Measurements from ENCODE around the gene USP22.

Gene USP22

GRCh38 chr17:21001111-21001812, 41.5 kb downstream of the USP22 start:
- peaks cover 69% of the 10 kb centered on the region for H3K36me3 ChIP-seq (ENCODE audit: insufficient read depth, insufficient read length, low read length)
- no peaks in the 10 kb centered on the region for H3K27me3 ChIP-seq (ENCODE audit: insufficient read depth, insufficient read length)
- H3K9me3 ChIP-seq (ENCODE audit: insufficient read depth, low read length): no peaks in the 10 kb centered on the region
- TF ChIP-seq SUZ12 (IDR thresholded peaks at IDR 0.05; ENCODE audit: extremely low read depth, insufficient read depth, insufficient read length) (no peak), YY1 (IDR thresholded peaks at IDR 0.05; ENCODE audit: insufficient read depth, insufficient read length) (no peak), ZNF274 (IDR thresholded peaks at IDR 0.05; ENCODE audit: low read depth, low read length) (no peak)
- peaks cover 18% of the 10 kb centered on the region for H3K4me1 ChIP-seq (ENCODE audit: insufficient read depth, insufficient read length)
- DNase-seq (ENCODE audit: low read depth, low spot score): no peak
- H3K4me3 ChIP-seq (ENCODE audit: insufficient read length, low read depth): no peak overlapping the region
- H3K9ac ChIP-seq (ENCODE audit: insufficient read length, low read depth): no peak overlapping the region

- H3K4me1 ChIP-seq (ENCODE audit: insufficient read depth, insufficient read length): peaks cover 18% of the 10 kb centered on the region
- no peaks in the 10 kb centered on the region for H3K9me3 ChIP-seq (ENCODE audit: insufficient read depth, low read length)
- no peak overlapping the region for H3K9ac ChIP-seq (ENCODE audit: insufficient read length, low read depth)
- TF ChIP-seq YY1 (IDR thresholded peaks at IDR 0.05; ENCODE audit: insufficient read depth, insufficient read length): no peak
- TF ChIP-seq ZNF274 (IDR thresholded peaks at IDR 0.05; ENCODE audit: low read depth, low read length): no peak
- TF ChIP-seq SUZ12 (IDR thresholded peaks at IDR 0.05; ENCODE audit: extremely low read depth, insufficient read depth, insufficient read length): no peak
- H3K4me3 ChIP-seq (ENCODE audit: insufficient read length, low read depth): no peak overlapping the region
- no peak for DNase-seq (ENCODE audit: low read depth, low spot score)
- peaks cover 57% of the 10 kb centered on the region for H3K36me3 ChIP-seq (ENCODE audit: insufficient read depth, insufficient read length, low read length)
- no peaks in the 10 kb centered on the region for H3K27me3 ChIP-seq (ENCODE audit: insufficient read depth, insufficient read length)
Observed at GRCh38 chr17:20999841-21000532, 42.8 kb downstream of the USP22 start.

DNA sequence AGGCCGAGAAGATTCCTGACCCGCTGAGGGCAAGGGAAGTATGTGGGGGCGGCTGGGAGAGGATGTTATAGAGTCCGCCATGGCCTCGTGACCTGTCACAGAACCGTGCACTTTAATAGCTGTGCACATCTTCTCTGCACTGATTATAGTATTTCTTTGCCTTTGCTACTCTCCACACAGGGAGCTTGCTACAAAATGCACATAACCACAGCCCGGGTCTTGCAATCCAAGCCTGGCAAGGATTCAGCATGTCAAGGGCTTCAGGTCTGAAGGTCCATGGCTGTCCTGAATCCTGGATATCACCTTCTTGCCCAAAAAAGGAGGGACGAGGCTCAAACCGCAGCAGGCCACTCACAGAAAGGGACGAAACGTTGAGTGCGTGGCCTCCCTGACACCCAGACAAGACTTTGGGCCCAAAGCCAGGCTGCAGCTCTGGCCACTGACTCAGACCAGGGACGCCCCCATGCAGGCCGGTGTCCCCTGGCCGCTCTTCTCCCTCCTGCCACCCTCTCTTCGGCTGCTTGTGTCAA, 43.7 kb downstream of the USP22 start:
- H3K36me3 ChIP-seq (ENCODE audit: insufficient read depth, insufficient read length, low read length): peaks cover 48% of the 10 kb centered on the region
- no peaks in the 10 kb centered on the region for H3K27me3 ChIP-seq (ENCODE audit: insufficient read depth, insufficient read length)
- H3K4me3 ChIP-seq (ENCODE audit: insufficient read length, low read depth): no peak overlapping the region
- peaks cover 13% of the 10 kb centered on the region for H3K4me1 ChIP-seq (ENCODE audit: insufficient read depth, insufficient read length)
- H3K9me3 ChIP-seq (ENCODE audit: insufficient read depth, low read length): peaks cover 7% of the 10 kb centered on the region; the same call in 1 of the 2 replicates
- no peak for DNase-seq (ENCODE audit: low read depth, low spot score)
- no peak overlapping the region for H3K9ac ChIP-seq (ENCODE audit: insufficient read length, low read depth)
- TF ChIP-seq YY1 (IDR thresholded peaks at IDR 0.05; ENCODE audit: insufficient read depth, insufficient read length) (no peak), ZNF274 (IDR thresholded peaks at IDR 0.05; ENCODE audit: low read depth, low read length) (no peak), SUZ12 (IDR thresholded peaks at IDR 0.05; ENCODE audit: extremely low read depth, insufficient read depth, insufficient read length) (no peak)

GRCh38 chr17:20998571-20999043, 44.2 kb downstream of the USP22 start:
- Histone ChIP-seq H3K27me3 (ENCODE audit: insufficient read depth, insufficient read length) (no peaks in the 10 kb centered on the region), H3K36me3 (ENCODE audit: insufficient read depth, insufficient read length, low read length) (peaks cover 43% of the 10 kb centered on the region), H3K4me3 (ENCODE audit: insufficient read length, low read depth) (no peak overlapping the region), H3K9me3 (ENCODE audit: insufficient read depth, low read length) (peaks cover 12% of the 10 kb centered on the region; the same call in 1 of the 2 replicates), H3K9ac (ENCODE audit: insufficient read length, low read depth) (no peak overlapping the region), H3K4me1 (ENCODE audit: insufficient read depth, insufficient read length) (peaks cover 11% of the 10 kb centered on the region)
- DNase-seq (ENCODE audit: low read depth, low spot score): no peak
- TF ChIP-seq SUZ12 (IDR thresholded peaks at IDR 0.05; ENCODE audit: extremely low read depth, insufficient read depth, insufficient read length): no peak
- TF ChIP-seq ZNF274 (IDR thresholded peaks at IDR 0.05; ENCODE audit: low read depth, low read length): no peak
- no peak for TF ChIP-seq YY1 (IDR thresholded peaks at IDR 0.05; ENCODE audit: insufficient read depth, insufficient read length)

DNA sequence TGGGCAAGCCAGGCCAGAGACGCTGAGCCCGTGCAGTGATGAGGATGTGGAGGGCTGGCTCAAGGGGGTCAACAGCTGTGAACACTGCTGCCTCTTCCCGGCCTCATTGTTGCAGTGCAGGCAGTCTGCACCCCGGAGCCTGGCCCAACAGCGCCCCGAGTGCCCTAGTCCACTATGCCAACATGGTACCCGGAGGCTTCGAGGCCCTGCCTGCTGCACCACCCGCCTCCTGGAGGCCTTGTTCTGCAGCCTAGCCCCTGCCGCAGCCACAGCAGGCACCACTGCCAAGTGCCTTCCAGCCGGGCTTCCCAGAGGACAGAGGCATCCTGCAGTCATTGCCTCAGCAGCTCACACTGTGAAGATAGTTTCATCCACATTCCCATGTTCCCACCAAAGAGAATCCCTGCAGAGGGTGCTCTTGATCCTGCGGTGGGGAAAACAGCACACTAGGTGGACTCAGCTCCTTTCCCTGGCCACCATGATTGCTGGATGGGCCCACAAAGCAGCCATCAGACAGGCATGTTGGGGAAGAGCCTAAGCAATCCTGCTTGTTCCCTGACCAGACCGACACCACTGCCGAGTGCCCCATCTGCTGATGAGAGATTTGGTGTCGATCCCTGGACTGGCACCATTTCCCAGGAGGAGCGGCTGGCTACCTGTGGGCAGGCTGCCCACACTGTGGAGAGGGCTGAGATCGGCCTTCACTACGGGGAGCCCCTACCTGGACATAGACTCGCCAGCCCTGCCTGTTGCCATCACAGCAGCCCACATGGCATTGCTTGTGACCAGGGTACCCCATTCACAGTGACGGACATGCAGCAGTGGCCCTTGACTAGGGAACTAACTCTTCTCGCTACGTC, 44.9 kb downstream of the USP22 start:
- H3K36me3 ChIP-seq (ENCODE audit: insufficient read depth, insufficient read length, low read length): peaks cover 37% of the 10 kb centered on the region
- no peak for DNase-seq (ENCODE audit: low read depth, low spot score)
- H3K27me3 ChIP-seq (ENCODE audit: insufficient read depth, insufficient read length): no peaks in the 10 kb centered on the region
- no peak overlapping the region for H3K9ac ChIP-seq (ENCODE audit: insufficient read length, low read depth)
- TF ChIP-seq YY1 (IDR thresholded peaks at IDR 0.05; ENCODE audit: insufficient read depth, insufficient read length) (no peak), ZNF274 (IDR thresholded peaks at IDR 0.05; ENCODE audit: low read depth, low read length) (no peak), SUZ12 (IDR thresholded peaks at IDR 0.05; ENCODE audit: extremely low read depth, insufficient read depth, insufficient read length) (no peak)
- H3K9me3 ChIP-seq (ENCODE audit: insufficient read depth, low read length): peaks cover 13% of the 10 kb centered on the region; the same call in 1 of the 2 replicates
- no peak overlapping the region for H3K4me3 ChIP-seq (ENCODE audit: insufficient read length, low read depth)
- H3K4me1 ChIP-seq (ENCODE audit: insufficient read depth, insufficient read length): peaks cover 8% of the 10 kb centered on the region

DNA sequence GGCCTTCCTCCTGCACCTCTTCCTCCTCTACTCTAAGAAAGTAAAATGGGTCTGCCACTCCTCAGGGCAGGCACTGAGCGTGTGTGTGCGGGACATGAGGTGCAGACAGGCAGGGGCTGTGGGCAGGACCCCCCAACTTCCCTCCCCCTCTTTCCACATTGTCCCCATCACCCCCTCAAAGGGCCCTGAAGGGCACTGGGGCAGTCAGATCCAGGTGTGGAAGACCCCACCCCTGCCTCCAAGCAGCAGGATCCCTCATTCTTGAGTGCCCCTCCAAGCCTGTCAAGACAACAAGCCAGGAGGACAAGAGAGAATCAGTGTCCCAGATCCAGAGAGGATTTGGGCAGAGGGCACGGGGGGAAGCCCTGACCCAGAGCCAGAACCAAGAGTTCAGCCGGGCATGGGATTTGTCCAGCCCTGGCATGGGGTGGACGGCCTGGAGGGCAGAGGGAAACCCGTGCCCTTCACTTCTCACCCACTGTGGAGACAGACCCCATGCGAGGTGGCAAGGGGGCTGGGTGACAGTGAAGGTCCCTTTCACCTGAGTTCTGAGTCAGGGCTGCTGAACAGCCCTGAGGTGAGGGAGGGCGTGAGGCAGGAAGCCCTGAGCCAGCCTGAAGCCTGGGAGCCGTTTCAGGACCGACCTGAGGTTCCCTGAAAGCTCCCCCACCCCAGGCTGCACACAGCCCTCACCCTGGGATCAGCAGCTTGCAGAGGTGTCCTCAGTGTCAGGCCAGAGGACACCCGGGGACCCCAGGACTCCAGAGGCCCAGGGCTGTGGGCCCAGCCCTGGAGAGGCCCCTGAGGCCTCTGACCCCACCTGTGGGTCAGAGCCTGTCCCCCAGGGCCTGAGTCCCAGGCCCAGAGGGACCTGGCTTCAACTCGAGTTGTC, 45.8 kb downstream of the USP22 start:
- TF ChIP-seq SUZ12 (IDR thresholded peaks at IDR 0.05; ENCODE audit: extremely low read depth, insufficient read depth, insufficient read length) (no peak), YY1 (IDR thresholded peaks at IDR 0.05; ENCODE audit: insufficient read depth, insufficient read length) (no peak), ZNF274 (IDR thresholded peaks at IDR 0.05; ENCODE audit: low read depth, low read length) (no peak)
- H3K4me1 ChIP-seq (ENCODE audit: insufficient read depth, insufficient read length): peaks cover 8% of the 10 kb centered on the region
- H3K36me3 ChIP-seq (ENCODE audit: insufficient read depth, insufficient read length, low read length): peaks cover 29% of the 10 kb centered on the region
- no peak overlapping the region for H3K4me3 ChIP-seq (ENCODE audit: insufficient read length, low read depth)
- H3K27me3 ChIP-seq (ENCODE audit: insufficient read depth, insufficient read length): no peaks in the 10 kb centered on the region
- H3K9me3 ChIP-seq (ENCODE audit: insufficient read depth, low read length): peaks cover 13% of the 10 kb centered on the region; the same call in 1 of the 2 replicates
- DNase-seq (ENCODE audit: low read depth, low spot score): no peak
- peak overlapping the region; percentile 1 for H3K9ac ChIP-seq (ENCODE audit: insufficient read length, low read depth)

All from NT2/D1 (cell line).